HFFc6 (cell line): ENCODE measurements around the gene C16orf87. TPM values are rescaled to one million over a fixed set of nuclear protein-coding genes. Genes with fewer than 3 reads are reported as not detected.

Experiments used
- DNase-seq: peaks from one replicate; pipeline ENCODE4 v3.0.0-alpha.2; 2018
- H3K27ac Mint-ChIP-seq: 2 replicates; pipeline ENCODE4 v1.8.0; 2020; ENCODE audit warnings: mild to moderate bottlenecking, mixed read lengths
- H3K27me3 Mint-ChIP-seq: 2 replicates; pipeline ENCODE4 v1.8.0; 2021; ENCODE audit warnings: mild to moderate bottlenecking, moderate library complexity, mixed read lengths; ENCODE audit not compliant: insufficient read depth
- H3K36me3 Mint-ChIP-seq: 2 replicates; pipeline ENCODE4 v1.8.0; 2021; ENCODE audit warnings: low read depth, mixed read lengths
- H3K4me1 Mint-ChIP-seq: 2 replicates; pipeline ENCODE4 v1.8.0; 2020; ENCODE audit warnings: low read depth, mixed read lengths
- H3K4me3 Mint-ChIP-seq: 2 replicates; pipeline ENCODE4 v1.8.0; 2020; ENCODE audit warnings: mild to moderate bottlenecking, moderate library complexity, mixed read lengths
- H3K9me3 Mint-ChIP-seq: 2 replicates; pipeline ENCODE4 v1.8.0; 2020; ENCODE audit warnings: mild to moderate bottlenecking, mixed read lengths
- total RNA-seq, 6 experiments: library from RNA; stranded (reverse); fragmentation: NEBNext Ultra II Directional; extraction: Animal tissue kit (Norgen Biotek cat#: 25700); gene quantifications; 2 replicates in 1 of 6; 3 replicates in 5 of 6; pipeline ENCODE4 v1.2.3, GENCODE V29; 2021
- TF ChIP-seq, protein P1 (sequence below): fragments of 200-600 bp; sonication (generic); IDR thresholded peaks from 2 replicates; pipeline ENCODE4 v1.5.0; 2021; ENCODE audit warnings: antibody characterized with exemption, mild to moderate bottlenecking

C16orf87 gene
- total RNA-seq, 6 experiments from 2014 or later: 14.6 to 17.5 (median 15.4) TPM

DNA sequence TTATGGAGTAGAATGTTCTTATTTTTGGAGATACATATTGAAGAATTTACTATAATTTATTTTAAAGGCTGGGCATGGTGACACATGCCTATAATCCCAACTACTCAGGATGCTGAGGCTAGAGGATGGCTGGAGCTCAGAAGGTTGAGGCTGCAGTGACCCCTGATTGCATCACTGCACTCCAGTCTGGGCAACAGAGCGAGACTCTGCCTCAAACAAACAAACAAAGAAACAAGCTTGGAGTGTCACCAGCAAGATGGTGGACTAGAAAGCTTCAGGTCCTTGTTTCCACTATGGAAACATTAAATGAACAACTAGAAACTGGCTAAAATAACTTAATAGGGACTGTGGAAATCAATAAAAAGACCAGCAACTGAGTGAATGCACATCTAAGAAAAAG lies 35.3 kb upstream of the C16orf87 start:
- Mint-ChIP-seq H3K27ac (no peak overlapping the region), H3K27me3 (peaks cover 4% of the 10 kb centered on the region), H3K36me3 (peaks cover 5% of the 10 kb centered on the region), H3K4me1 (peaks cover 12% of the 10 kb centered on the region), H3K9me3 (peaks cover 7% of the 10 kb centered on the region; the same call in 1 of the 2 replicates), H3K4me3 (no peak overlapping the region)
- TF ChIP-seq, protein P1, sequence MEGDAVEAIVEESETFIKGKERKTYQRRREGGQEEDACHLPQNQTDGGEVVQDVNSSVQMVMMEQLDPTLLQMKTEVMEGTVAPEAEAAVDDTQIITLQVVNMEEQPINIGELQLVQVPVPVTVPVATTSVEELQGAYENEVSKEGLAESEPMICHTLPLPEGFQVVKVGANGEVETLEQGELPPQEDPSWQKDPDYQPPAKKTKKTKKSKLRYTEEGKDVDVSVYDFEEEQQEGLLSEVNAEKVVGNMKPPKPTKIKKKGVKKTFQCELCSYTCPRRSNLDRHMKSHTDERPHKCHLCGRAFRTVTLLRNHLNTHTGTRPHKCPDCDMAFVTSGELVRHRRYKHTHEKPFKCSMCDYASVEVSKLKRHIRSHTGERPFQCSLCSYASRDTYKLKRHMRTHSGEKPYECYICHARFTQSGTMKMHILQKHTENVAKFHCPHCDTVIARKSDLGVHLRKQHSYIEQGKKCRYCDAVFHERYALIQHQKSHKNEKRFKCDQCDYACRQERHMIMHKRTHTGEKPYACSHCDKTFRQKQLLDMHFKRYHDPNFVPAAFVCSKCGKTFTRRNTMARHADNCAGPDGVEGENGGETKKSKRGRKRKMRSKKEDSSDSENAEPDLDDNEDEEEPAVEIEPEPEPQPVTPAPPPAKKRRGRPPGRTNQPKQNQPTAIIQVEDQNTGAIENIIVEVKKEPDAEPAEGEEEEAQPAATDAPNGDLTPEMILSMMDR: no peak
- no peak for DNase-seq

DNA sequence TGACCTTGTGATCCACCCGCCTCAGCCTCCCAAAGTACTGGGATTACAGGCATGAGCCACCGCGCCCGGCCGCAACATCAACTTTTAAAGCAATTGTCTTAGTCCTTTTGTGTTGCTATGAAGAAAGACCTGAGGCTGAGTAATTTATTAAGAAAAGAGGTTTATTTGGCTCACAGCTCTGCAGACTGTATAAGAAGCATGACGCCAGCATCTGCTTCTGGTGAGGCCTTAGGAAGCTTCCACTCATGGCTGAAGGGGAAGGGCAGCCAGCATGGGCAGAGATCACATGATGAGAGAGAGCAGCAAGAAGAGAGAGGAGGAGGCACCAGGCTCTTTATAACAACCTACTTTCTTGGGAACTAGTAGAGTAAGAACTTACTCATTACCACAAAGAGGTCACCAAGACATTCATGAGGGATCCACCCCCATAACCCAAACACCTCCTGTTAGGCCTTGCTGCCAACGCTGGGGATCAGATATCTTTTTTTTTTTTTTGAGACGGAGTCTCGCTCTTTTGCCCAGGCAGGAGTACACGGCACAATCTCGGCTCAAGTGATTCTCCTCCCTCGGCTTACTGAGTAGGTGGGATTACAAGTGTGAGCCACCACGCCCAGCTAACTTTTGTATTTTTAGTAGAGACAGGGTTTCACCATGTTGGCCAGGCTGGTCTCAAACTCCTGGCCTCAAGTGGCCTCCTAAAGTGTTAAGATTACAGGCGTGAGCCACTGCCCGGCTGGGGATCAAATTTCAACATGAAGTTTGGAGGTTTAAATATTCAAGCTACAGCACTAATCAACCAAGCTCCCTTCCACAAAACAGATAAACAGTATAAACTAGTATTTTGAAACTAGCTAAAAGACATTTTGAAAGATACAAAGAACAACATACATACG lies 31.8 kb upstream of the C16orf87 start:
- Mint-ChIP-seq H3K27ac (peak overlapping the region; percentile 18; the same call in 1 of the 2 replicates), H3K9me3 (peaks cover 7% of the 10 kb centered on the region; the same call in 1 of the 2 replicates), H3K36me3 (peaks cover 5% of the 10 kb centered on the region), H3K27me3 (no peaks in the 10 kb centered on the region; the same call in 1 of the 2 replicates), H3K4me1 (peaks cover 29% of the 10 kb centered on the region), H3K4me3 (no peak overlapping the region)
- peak; percentile 11 for DNase-seq
- TF ChIP-seq, protein P1: no peak

DNA sequence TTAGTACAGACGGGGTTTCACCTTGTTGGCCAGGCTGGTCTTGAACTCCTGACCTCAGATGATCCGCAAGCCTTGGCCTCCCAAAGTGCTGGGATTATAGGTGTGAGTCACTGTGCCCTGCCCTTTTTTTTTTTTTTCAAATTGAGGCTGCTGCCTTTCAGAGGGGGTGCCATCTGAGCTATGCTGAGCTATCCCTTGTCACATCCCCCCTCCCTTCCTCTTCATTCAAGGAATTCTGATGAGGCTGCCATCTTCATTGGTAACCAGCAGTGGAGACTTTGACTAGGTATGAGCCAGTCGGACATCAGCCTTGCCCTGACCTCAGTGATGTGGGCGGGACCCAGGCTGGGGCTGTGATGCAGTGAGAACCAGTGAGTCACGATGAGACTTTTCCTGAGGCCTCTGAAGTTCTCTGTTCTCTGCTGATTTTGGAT lies 28.8 kb upstream of the C16orf87 start:
- TF ChIP-seq, protein P1: no peak
- Mint-ChIP-seq H3K27me3 (no peaks in the 10 kb centered on the region; the same call in 1 of the 2 replicates), H3K4me1 (peaks cover 36% of the 10 kb centered on the region), H3K9me3 (peaks cover 7% of the 10 kb centered on the region; the same call in 1 of the 2 replicates), H3K36me3 (peaks cover 5% of the 10 kb centered on the region), H3K27ac (peak overlapping the region; percentile 83), H3K4me3 (no peak overlapping the region; the same call in 1 of the 2 replicates)
- DNase-seq: peak; percentile 93

DNA sequence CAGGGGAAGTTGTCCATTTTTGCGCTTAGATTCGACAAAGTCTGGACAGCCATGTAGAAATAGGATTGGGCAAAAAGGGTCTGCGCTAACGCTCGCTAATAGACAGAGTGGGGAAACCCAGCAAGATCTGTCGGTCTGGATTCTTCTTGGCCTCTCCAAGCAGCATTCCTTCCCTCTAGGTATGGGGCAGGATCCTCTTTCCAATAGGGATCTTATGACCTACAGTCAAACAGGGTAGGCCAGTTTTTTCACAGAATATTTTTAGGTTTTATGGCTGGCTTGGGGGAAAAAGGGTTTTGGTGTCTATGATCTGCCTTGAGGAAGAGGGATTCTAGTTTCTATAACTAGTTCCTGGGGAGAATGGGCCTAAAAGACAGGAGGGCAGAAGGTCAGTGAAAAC lies 27.2 kb upstream of the C16orf87 start:
- Mint-ChIP-seq H3K4me1 (peaks cover 32% of the 10 kb centered on the region), H3K27ac (no peak overlapping the region), H3K4me3 (no peak overlapping the region), H3K9me3 (peaks cover 7% of the 10 kb centered on the region; the same call in 1 of the 2 replicates), H3K27me3 (no peaks in the 10 kb centered on the region; the same call in 1 of the 2 replicates), H3K36me3 (peaks cover 5% of the 10 kb centered on the region)
- TF ChIP-seq, protein P1: no peak
- DNase-seq: no peak

DNA sequence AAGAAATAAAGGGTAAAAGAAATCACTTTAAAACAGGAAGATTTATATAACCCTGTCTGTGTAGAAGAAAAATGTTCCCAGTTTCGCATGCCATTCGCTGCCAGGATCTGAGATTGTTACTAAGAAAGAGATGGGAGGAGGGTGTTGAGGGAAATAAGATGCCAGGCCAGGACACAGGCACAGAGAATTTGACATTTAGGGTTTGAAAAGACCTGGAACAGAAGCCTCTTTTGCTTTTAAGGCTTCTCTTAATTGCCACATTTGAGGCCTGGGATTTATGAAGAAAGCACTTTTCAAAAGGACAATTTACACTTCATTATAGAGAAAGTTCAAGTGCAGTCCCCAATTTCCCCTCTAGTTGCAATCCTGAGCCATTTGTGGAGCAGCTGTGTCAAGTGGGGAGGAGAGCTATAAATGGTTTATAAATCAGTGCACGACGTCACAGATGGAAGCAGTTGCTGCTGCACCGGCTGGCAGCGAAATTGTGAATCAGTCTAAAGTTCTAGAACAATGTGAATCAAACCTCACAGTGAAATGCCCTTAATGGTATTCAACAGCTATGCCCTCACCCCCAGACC lies 26.5 kb upstream of the C16orf87 start:
- Mint-ChIP-seq H3K4me1 (peaks cover 25% of the 10 kb centered on the region), H3K27ac (no peak overlapping the region), H3K36me3 (peaks cover 5% of the 10 kb centered on the region), H3K9me3 (peaks cover 5% of the 10 kb centered on the region; the same call in 1 of the 2 replicates), H3K27me3 (no peaks in the 10 kb centered on the region; the same call in 1 of the 2 replicates), H3K4me3 (no peak overlapping the region)
- DNase-seq: peak; percentile 66
- TF ChIP-seq, protein P1: peak; percentile 74
